HG03432 (cell line): ENCODE measurements around the gene GDF2.

Source experiments
- ATAC-seq: cut with Tn5 transposase; IDR thresholded peaks from one replicate; pipeline ENCODE4 v1.9.1; 2021; ENCODE audit warnings: mild to moderate bottlenecking, moderate library complexity; ENCODE audit not compliant: unreplicated experiment

GDF2 gene

DNA sequence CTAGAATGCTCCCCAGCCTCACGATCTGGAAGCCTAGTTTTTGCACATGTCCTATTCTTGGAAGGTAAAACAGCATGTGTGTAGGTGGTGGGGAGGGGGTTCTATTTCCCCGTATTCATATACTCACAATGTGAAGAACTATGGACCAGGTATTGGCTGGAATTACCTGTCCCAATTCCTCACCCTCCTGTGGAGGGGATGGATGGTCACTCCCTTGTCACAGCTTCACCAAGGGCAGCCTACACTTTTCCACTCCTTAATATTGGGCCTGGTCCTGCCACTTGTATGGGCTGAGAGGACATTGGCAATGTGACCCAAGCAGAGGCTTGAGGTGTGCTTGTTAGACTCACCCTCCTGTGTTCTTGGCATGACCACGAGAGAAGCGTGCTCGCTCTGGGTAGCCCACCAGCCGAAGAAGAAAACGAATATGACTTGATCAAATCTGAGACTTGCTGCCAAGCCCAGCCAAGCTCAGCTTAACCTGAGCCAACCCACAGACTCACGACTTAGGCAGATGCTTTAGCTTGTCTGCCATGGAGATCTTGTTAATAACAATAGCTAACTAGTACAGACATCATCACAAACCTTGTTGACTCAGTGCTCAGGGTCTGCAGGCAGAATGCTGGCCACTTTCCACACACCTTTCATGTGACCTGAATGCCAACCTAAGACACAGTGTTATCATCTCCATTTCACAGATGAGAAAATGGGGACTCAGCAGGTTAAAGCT, 44.6 kb downstream of the GDF2 start:
- ATAC-seq = no peak

- no peak for ATAC-seq
These were observed 45.4 kb downstream of the GDF2 start for GRCh38 chr10:47367646-47368045.

DNA sequence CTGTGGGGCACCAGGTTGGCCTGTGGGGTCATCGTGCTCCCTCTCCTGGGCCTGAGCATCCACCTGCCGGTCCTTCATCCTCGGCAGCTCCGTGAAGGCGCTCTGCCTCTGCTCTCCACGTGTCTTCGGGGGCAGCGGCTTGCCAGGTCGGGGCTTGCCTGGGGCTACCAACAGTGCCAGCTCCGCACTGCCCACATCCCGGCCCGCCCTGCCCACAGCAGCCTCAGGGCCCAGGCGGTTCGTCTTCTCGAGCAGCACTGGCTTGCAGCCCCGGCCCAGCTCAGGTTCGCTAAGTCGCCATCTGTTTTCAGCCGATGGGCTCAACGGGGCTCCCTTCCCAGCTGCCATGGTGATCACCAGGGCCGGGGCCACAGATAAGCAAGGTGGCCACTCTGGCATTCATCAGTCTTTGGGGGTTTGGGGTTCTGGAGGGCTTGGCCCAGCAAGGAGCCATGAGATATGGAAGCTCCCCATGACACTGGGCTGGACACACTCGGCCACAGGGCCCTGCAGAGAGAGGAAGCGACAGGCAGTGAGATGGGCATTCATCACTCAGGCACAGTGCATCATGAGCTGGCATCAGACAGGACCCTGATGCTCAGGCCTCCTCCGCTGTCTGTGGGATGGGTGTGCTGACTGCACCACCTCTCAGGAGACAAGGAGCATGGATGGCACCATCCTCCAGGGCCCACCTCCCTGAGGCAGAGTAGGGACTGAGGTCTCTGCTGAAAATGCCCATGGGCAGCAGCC, 46.4 kb downstream of the GDF2 start:
- ATAC-seq = no peak

DNA sequence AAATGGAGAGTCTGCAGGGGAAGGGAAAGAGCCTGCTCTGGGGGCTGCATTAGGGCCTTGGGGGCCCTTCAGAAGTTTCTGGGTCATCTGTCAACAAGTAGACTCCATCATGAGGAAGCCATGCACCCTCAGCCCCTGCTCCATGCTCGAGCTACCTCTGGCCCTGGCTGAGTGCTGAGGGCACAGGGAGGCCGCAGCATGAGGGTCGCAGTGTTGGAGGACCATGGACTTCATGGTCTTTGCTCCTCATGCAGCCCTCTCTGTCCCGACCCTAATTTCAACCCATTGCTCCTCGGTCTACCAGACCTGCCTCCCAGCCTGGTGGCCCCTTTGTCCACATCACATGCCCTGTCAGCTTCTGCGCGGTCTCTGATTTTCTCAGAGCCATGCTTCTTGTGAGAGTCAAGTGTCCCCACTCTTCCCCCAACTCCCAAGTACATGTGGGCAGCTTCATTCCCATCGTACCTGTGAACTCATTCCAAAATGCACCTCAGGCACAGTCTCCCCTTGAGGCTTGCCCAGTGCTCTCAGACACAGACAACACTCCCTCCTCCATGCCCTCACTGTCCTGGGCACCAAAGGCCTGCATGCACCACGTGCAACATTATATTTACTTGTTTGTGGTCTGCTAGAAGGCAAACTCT, 47.1 kb downstream of the GDF2 start:
- no peak for ATAC-seq

DNA sequence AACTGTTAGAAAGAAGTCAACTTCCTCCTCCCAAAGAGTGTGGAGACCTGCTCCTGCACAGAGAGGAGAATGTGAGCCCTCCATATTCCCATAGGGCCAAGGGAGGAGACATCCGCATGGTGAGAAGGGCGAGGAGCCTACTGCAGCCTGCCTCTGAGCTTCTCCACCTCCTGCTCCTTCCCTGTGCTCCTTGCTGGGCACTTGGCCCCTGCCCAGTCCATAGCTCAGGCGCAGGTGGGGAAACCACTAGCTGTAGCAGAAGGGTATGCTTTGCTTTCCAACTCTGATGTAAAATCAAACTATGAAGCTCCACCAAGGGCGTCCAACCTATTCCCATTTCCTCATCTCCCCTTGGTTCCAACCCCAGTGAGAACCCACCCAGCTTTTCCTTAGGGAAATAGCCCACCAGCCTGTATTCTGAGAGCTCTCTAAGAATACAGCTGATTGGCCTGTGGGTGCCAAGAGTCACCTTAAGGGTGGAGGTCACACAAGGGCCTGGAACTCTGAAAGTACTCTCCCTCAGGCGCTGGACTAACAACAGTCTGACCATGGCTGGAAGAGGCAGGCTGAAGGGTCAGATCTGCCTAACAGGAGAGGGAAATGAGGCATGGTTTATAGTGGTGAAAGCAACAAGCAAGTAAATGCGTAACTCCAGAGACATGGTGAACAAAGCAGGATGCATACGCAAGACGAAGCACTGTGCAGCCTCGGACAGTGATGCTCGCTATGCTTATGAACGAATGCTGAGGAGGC, 47.9 kb downstream of the GDF2 start:
- no peak for ATAC-seq

DNA sequence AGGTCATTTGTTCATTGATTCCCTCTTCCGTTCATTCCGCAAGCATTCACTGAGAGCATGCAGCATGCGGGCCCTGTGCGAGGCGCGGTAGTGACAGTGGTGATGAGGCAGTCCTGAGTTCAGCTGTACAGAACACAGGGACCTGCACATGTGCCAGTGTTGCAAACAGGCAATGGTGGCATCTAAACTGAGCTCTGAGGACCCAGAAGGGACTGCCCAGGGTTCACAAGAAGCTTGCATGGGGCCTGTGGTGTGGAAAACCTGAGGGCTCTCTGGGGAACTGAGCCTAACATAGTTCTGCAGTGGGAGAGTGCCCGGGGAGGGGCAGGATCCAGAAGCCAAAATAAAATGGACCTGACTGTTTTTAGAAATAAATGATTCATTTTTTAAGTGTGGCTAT, 48.6 kb downstream of the GDF2 start:
- no peak for ATAC-seq

- no peak for ATAC-seq
These were observed 49.6 kb downstream of the GDF2 start for GRCh38 chr10:47371629-47372485.

DNA sequence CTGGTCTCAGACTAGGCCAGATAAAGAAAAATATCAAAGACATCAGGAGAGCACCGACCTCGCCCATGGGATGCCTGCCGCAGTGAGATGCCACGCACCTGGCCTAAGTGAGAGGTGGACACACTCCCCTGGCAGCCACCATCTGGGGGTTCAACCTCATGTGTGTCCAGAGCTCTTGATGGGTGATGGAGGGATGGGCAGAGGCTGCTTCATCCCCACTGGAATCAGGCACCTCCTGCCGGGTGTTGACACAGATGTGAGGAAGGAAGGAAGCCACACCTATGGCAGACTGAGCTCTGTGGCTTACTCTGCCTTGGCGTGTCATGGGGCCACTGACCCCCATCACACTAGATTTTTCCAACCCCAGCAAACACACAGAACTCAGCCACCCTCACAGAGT, 50.5 kb downstream of the GDF2 start:
- ATAC-seq = no peak

GRCh38 chr10:47374611-47375536, 52.6 kb downstream of the GDF2 start:
- ATAC-seq = no peak

GRCh38 chr10:47376522-47377220, 54.4 kb downstream of the GDF2 start:
- no peak for ATAC-seq
